Vagina (tissue), 2 donors: ENCODE results near the gene THSD1.

Source experiments
- POLR2A ChIP-seq, 2 donors: fragments of 450-650 bp; IDR thresholded peaks; one replicate each; pipeline ENCODE4 v1.6.1; 2017; ENCODE audit warnings: antibody characterized with exemption in 2 of 2, mild to moderate bottlenecking in 2 of 2, moderate library complexity in 2 of 2
- POLR2AphosphoS5 ChIP-seq, 2 donors: sonication (generic); formaldehyde crosslinking; IDR thresholded peaks; one replicate each; pipeline ENCODE4 v1.9.0; 2017; ENCODE audit warnings: antibody characterized with exemption in 2 of 2, mild to moderate bottlenecking in 2 of 2, low read depth in 1 of 2; ENCODE audit not compliant: insufficient read depth in 1 of 2
- TF ChIP-seq, protein P1 (sequence below), 3 experiments: fragments of 450-650 bp in 2 of 3; fragments of 200-600 bp in 1 of 3; sonication (generic) in 1 of 3; IDR thresholded peaks; one replicate each; pipeline ENCODE4 v1.5.1; 2017 to 2019; ENCODE audit warnings: antibody characterized with exemption in 3 of 3, mild to moderate bottlenecking in 2 of 3, moderate library complexity in 2 of 3

DNA sequence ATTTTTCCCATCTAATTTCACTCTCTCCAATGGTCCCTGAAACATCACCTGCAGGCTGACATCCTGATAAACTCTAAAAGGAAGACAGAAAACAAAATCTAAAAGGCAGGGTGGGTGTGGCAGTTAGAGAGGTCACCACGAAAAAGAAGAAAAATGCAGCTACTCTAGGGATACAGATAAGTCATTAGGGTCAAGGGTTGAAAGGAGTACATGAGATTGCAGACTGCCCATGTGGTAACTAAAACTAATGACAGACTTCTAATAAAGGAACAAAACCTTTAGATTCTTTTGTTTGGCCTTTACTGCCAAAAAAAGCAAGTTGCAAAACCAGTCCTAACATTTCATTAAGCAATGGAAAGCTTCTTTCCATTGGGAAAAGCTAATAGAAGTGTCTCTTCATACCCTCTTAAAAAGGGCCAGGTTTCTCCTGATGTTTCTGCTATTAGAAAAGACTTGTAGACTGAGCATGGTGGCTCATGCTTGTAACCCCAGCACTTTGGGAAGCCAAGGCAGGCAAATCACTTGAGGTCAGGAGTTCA, 31.0 kb downstream of the THSD1 start:
- TF ChIP-seq, protein P1, sequence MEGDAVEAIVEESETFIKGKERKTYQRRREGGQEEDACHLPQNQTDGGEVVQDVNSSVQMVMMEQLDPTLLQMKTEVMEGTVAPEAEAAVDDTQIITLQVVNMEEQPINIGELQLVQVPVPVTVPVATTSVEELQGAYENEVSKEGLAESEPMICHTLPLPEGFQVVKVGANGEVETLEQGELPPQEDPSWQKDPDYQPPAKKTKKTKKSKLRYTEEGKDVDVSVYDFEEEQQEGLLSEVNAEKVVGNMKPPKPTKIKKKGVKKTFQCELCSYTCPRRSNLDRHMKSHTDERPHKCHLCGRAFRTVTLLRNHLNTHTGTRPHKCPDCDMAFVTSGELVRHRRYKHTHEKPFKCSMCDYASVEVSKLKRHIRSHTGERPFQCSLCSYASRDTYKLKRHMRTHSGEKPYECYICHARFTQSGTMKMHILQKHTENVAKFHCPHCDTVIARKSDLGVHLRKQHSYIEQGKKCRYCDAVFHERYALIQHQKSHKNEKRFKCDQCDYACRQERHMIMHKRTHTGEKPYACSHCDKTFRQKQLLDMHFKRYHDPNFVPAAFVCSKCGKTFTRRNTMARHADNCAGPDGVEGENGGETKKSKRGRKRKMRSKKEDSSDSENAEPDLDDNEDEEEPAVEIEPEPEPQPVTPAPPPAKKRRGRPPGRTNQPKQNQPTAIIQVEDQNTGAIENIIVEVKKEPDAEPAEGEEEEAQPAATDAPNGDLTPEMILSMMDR (IDR thresholded peaks at IDR 0.05) = no peak
- no peak for TF ChIP-seq POLR2A (IDR thresholded peaks at IDR 0.05)
- TF ChIP-seq POLR2AphosphoS5 (IDR thresholded peaks at IDR 0.05; ENCODE audit: insufficient read depth in 1 of 2, low read depth in 1 of 2) = no peak
